HG03439 (cell line): ENCODE measurements around the gene RRP9.
"Not testable (repeated sequence)": the region's sequence is repeated elsewhere in the genome, so short reads cannot be mapped to it uniquely, and the experiment has no call there.

ENCODE experiments used
- ATAC-seq: cut with Tn5 transposase; IDR thresholded peaks from one replicate; pipeline ENCODE4 v1.9.1; 2021; ENCODE audit warnings: mild to moderate bottlenecking, moderate library complexity; ENCODE audit not compliant: unreplicated experiment

RRP9 gene, protein sequence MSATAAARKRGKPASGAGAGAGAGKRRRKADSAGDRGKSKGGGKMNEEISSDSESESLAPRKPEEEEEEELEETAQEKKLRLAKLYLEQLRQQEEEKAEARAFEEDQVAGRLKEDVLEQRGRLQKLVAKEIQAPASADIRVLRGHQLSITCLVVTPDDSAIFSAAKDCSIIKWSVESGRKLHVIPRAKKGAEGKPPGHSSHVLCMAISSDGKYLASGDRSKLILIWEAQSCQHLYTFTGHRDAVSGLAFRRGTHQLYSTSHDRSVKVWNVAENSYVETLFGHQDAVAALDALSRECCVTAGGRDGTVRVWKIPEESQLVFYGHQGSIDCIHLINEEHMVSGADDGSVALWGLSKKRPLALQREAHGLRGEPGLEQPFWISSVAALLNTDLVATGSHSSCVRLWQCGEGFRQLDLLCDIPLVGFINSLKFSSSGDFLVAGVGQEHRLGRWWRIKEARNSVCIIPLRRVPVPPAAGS

DNA sequence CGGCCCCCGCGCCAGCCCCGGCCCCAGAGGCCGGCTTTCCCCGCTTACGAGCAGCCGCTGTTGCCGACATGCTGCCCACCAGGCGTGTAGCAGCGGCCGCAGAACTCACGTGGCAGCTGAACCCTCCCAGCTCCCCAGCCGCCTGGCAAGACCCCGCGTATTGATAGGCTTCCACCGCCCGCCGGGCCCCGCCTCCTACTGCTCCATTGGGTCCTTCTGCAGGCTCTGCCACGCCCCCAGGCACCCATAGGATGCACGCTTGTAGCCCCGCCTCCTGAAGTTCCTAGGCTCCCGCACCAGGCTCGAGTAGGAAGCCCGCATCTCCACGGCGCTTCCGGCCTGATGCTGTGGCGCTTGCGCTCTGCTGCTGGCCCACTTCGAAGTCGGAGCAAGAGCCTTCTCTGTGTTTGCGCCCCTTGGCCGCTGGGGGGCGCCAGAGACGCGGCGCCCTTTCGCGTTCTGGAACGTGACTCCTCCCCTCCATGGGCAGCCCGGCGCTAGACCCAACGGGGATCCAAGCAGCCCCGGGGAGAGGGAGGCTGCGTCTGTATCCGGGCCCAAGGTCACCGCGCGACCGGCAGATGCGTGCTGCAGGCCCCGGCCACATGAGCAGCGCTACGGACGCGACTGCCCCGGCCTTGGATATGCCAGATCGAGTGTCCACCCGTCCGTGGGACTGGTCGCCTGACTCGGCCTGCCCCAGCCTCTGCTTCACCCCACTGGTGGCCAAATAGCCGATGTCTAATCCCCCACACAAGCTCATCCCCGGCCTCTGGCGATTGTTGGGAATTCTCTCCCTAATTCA, at the start of gene RRP9, which contains the start of gene PARP3:
Gene RRP9, minus strand, starts transcription at position 107 of the 805 bp plus-strand sequence. Its CDS starts 37 bp downstream, at position 70.
Gene PARP3, plus strand, starts transcription at position 566 of the 805 bp plus-strand sequence. CDS start 993 bp downstream, outside the sequence.
- ATAC-seq: peak; percentile 93

DNA sequence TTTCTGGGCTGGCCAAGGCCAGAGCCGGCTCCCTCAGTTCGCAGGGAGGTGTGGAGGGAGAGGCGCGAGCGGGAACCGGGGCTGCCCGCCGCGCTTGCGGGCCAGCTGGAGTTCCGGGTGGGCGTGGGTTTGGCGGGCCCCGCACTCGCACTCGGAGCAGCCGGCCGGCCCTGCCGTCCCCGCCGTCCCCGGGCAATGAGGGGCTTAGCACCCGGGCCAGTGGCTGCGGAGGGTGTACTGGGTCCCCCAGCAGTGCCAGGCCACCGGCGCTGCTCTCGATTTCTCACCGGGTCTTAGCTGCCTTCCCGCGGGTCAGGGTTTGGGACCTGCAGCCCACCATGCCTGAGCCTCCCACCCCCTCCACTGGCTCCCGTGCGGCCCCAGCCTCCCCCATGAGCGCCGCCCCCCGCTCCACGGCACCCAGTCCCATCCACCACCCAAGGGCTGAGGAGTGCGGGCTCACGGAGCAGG, 48.8 kb upstream of the RRP9 start:
- not testable (repeated sequence) for ATAC-seq

DNA sequence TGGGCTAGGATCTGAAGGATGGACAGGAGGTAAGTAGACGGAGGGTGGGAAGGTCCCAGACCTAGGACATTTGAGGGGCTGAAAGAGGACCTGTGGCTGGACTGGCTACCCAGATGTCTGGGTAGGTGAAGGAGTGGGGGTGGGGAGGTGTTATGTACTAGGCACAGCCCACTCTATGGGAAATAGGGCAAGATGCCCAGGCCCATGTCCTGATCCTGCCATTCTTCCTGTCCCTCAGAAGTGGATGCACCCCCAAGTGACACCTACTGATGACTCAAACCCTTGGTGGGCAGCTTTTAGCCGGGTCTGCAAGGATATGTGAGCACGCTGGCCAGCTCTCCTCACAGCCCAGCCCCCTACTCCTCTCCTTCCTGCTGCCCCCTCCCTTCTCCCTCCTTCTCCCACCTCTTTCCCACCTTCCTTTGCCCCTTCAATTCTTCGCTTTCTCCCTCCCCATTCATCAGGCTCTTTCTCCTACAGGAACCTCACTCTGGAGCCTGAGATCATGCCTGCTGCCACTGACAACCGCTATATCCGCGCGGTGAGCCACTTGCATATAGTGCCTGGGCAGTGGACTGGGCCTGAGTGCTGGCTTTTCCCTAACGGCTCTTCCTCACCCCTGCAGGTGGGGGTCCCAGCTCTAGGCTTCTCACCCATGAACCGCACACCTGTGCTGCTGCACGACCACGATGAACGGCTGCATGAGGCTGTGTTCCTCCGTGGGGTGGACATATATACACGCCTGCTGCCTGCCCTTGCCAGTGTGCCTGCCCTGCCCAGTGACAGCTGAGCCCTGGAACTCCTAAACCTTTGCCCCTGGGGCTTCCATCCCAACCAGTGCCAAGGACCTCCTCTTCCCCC, 46.8 kb upstream of the RRP9 start:
- ATAC-seq: no peak

DNA sequence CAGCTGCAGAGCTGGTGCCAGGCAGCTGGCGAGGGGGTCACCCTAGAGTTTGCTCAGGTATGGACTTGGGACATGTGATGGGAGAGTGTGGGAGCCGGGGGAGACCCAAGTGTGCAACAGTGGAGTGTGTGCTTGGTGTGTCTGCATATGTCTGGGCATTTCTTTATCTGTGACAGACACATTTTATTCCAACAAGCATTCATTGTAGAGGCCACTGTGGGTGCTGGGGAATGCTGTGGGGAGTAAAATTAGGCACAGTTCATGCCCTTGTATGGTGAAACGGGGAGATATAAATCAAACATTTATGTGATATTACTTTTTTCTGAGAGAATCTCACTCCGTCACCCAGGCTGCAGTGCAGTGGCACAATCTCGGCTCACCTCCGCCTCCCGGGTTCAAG, 45.9 kb upstream of the RRP9 start:
- no peak for ATAC-seq

DNA sequence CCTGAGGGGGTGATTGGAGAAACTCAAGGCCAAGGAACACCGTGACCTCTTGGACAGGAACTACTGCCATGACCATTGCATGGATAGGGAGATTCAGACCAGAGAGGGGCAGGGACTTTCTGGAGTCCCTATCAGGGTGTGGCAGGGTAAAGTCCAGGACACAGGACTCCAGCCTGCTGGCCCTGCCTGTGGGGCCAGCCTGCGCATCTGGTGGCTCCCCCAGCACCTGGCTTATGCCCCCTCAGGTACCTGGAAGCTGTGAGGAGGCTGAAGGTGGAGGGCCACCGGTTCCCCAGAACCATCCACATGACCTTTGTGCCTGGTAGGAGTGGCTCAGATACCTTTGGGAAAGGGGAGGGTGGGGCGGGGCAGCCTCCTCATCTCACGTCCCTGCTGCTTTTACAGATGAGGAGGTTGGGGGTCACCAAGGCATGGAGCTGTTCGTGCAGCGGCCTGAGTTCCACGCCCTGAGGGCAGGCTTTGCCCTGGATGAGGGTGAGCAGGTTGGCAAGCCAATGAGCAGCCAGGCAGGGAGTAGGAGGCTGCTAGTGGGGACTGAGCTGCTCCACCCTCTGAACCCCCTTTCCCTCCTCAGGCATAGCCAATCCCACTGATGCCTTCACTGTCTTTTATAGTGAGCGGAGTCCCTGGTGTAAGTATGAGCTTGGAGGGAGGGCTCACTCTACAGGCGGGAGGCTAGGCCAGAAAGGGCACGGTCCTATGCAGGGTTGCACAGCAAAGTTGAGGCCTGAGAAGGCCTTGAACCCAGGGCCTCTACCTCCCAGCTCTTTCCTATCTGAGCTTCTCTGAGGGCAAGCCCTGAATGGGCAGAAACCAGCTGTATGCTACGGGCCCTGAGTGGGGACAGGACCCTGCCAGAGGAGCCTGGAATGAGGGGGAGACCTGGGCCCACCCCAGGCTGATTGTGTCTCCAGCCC, 44.6 kb upstream of the RRP9 start:
- no peak for ATAC-seq

DNA sequence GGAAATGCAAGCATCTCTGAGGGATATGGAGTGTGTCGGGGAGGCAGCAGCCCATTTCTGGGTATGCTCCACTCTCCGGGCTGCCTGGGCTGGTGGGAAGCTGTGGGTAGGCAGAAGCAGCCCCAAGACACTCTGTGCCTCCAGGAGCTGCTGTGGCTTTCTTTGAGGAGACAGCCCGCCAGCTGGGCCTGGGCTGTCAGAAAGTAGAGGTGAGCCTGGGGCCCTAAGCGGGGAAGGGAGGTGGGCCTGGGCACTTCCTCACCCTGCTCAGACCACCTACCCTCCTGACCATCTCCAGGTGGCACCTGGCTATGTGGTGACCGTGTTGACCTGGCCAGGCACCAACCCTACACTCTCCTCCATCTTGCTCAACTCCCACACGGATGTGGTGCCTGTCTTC, 43.4 kb upstream of the RRP9 start:
- ATAC-seq: no peak

DNA sequence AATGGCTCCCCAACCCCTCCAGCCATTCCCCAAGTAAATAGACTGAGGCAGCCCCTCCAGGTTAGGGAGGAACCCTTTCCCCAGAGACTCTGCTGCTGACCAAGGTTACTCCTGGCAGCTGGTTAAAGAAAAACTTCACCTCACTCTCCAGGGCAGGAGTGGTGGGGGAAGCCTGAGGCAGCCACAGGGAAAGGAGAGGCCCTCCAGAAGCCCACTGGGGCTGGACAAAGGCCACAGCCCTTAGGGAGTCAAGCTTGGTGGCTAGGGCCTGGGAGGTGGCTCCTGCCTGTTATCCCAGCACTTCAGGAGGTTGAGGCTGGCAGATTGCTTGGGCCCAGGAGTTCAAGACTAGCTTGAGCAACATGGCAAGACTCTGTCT, 42.6 kb upstream of the RRP9 start:
- no peak for ATAC-seq

DNA sequence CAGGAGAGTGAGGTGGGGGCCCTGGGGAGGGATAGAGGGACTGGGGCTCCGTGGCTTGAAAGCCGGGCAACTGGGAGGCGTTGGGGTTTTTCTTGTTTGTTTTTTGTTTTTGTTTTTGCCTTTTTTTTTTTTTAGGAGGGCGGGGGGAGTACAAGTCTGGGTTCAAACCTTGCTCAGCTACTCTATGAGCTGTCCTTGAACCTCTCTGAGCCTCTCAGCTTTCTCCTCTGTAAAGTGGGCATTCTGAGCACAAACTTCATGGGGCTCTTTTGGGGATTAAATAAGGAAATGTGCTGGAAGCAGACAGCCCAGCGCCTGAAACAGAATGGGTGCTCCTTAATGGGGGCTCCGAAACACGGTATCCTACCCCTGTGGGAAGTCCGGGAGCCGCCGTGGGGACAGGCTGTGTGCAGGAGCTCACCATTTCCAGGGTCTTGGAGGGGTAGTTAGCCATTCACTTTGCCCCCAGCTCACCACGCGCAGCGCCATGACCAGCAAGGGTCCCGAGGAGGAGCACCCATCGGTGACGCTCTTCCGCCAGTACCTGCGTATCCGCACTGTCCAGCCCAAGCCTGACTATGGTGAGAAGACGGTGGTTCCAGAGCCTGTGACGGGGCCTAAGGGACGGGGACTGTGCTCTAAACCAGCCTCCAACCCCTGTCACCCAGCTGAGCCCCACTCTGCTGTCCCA, 42.0 kb upstream of the RRP9 start:
- ATAC-seq: no peak

DNA sequence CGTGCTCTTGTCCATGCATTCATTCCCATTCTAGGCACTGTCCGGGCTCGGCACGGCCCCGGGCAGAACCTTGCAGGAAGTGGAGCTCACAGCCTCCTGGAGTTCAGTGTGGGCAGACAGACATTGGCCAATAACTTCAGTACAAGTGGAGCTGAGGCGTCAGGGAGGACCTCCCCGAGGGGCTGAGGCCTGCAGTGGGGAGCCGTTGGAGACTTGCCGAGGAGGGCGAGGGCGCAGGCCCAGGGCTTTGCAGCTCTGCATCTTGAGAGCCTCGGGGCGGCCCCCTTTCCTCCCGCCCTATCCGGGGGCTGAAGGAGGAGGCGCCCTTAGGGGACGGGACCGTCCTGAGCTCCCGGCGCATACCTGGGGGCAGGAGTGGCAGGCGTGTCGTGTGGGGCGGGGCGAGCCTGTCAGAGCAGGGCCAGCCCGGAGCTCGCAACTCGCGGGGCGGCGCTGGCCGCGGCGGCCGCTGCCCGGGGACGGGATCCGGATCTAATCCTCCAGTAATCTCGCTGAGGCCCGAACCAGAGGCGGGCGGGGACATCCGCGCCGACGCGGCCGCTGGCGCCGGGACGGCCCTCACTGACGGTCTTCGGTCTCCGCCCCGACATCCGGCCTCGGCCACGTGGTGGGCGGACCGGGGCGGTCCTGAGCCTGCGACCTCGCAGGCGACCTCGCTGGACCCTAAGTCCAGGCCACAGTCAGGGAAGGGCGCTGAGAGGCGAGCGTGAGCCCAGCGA, 41.3 kb upstream of the RRP9 start, which contains the start of gene ACY1:
Gene ACY1, plus strand, starts transcription at position 698 of the 740 bp plus-strand sequence. CDS start 530 bp downstream, outside the sequence.
- peak; percentile 65 for ATAC-seq

DNA sequence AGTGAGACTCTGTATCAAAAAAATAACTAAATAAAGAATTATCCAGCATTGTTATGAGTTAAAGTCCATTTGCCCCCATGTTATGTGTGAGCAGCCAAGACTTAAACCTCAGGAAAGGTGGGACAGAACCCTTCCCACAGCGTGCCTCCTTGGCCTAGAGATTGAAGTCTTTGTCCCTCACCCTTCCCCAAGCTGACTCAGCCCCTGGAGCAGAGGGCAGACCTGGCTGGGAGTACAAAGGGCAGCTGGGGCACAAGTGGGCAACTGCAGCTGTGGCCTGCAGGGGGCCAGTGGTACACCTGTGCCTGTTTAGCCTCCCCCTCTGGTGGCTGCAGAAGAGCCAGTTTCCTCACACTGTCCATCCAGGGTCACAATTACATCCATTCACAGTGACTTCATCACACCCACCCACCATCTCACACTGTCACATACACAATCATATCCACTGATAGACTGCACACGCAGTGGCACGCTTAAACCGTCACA, 40.7 kb upstream of the RRP9 start:
- ATAC-seq: peak; percentile 41

DNA sequence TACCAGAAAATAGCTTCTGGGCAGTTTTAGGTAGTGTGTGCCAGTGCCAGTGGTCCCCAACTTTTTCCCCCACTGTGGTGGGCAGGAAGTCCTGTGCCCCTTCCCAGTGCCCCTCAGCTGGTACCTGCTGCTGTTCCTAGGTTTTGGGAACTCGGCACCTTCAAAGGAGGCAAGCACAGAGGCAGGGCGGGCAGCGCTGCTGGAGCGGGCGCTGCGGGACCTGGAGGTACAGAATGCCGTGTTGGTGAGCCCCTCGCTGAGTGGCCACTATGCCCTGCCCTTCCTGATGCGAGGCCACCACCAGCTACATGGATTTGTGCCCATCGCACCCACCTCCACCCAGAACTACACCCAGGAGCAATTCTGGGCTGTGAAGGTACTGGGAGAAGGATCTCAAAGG, 38.5 kb upstream of the RRP9 start:
- ATAC-seq: no peak

DNA sequence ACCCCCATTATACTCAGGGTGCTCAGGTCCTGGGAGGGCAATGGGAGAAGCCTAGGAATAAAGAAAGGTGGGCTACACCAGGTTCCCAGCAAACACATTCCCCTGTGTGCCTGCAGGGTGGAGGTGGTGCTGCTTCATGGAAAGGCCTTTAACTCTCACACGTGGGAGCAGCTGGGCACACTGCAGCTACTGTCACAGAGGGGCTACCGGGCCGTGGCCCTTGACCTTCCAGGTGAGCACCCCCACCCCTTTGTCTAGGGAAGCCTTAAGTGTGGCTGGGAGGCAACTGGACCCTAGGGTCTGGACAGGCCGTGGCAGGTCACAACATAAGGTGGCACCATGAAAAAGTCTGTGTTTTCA, 36.4 kb upstream of the RRP9 start:
- ATAC-seq: no peak

DNA sequence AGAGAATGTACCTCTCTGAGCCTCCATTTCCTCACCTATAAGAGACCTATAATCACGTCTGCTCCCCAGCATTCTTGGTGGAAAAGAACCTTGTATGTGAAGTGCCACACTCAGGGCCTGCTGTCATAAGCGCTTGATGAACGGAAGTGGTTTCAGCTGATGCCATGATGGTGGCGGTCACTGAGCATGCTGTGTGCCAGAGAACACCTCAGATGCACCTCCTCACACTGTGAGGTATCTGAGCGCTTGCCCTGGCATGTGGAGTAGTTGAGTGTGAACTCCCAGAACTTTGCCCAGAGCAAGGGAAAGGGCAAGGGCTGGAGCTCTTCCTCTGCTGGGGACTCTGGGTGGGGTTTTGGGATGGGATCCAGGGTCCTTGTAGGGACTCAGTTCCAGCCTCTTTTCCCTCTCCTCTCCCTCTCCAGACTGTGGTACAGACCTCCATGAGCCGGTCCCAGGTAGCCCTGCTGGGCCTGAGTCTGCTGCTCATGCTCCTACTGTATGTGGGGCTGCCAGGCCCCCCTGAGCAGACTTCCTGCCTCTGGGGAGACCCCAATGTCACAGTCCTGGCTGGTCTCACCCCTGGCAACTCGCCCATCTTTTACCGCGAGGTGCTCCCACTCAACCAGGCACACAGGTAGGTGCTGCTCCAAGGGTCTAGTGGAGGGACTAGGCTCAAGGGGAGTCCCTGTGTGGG, 35.9 kb upstream of the RRP9 start:
- ATAC-seq: no peak

DNA sequence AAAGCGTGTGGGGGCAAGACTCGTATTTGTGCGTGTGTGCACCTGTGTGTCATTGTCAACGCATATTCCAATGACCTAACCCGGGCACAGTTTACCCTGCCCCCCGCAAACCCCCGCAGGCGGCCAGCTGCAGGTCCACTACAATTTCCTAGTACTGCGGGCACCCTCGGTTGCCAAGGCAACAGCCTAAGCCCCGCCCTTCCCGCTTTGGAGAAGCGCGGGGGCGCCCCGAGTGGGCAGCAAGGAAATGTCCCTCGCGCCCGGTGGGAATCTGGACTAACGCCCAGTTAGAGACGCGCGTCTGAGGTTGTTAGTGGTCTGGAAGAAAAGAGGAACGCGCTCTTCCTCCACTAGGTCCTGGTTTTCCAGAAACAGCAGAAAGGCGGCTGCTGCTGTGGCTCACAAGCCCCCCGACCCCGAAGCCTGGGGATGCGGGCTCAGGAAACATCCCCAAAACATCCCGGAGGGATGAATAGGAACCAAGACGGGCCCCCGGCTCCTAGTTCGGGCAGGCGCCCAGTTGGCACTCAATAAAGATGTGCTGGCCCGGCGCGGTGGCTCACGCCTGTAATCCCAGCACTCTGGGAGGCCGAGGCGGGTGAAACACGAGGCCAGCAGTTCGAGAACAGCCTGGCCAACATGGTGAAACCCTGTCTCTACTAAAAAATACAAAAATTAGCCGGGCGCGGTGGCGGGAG, 34.3 kb upstream of the RRP9 start:
- no peak for ATAC-seq

DNA sequence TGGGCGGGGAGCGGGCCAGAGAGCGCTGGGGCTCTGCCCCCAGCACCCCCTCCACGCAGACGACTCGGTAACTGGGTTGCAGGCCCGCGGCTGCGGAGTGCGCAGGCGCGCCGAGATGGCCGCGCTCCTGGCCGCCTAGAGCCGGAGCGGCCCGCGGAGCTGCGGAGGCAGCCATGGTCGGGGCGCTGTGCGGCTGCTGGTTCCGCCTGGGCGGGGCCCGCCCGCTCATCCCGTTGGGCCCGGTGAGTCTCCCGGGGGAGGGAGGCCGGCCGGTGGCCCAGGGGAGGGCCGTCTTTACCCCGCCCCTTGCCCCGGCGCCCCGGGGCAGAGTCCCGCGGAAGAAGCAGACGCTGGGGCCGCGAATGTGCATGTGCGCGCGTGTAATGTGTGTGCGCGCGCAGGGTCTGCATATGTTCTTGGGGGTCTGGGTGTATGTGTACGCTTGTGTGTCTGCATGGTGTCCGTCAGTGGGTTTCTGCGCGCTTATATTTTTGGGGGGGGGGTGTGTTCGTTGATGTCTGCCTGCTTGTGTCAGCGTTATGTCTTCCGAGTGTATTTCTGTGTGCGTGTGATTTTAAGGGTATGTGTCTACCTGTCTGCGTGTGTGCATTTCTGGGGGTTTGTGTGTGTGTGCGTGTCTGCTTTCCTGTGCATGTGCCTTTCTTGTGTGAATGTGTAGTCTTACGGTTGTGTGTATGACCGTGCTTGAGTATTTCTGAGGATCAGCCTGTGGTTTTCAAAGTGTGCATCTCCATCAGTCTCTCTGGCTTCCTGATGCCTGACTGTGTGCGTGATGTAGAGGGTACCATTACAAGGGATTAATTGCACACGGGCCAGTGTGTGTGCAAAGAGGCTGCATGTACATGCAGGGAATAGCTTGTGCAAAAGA, 33.5 kb upstream of the RRP9 start, which contains the start of gene ABHD14A:
Gene ABHD14A, plus strand, starts transcription at position 102 of the 889 bp plus-strand sequence. Its CDS starts 72 bp downstream, at position 174.
- no peak for ATAC-seq
